Erythroblast (primary cell): ENCODE data around the gene SCYGR3.

Experiments
- GATA1 ChIP-seq: IDR thresholded peaks from 2 replicates; pipeline ENCODE4 v1.6.1; 2011; ENCODE audit warnings: low read depth, mild to moderate bottlenecking, control low read depth, low read length, moderate library complexity
- POLR2A ChIP-seq: IDR thresholded peaks from 2 replicates; pipeline ENCODE4 v1.6.1; 2011; ENCODE audit warnings: mild to moderate bottlenecking, low read length

DNA sequence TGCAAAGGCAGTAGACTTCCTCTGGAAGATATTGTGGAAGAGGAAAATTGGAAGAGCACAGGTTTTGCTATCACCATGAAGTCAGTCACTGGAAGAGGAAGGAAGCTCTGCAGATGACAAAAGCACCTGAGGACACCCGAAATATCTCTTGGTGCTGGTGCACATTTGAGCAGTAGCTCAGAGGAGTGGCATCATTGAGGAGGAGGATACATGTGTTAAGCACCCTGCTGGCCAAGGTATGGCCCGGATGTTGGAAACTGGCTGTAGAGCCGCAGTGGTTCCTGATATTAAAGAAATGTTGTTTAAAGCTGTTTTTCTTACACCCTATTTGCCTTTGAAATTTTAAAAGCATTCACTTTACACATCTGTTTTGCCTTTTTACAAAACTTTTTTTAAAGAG is 48.6 kb downstream of the SCYGR3 start:
- TF ChIP-seq POLR2A (no peak), GATA1 (no peak)
